ENCODE data around the gene BMERB1. TPM values are rescaled to one million over a fixed set of nuclear protein-coding genes. Genes with fewer than 3 reads are reported as not detected.

BMERB1 gene
- total RNA-seq, 1 donor from 2014 or later, result 45.4 TPM

DNA sequence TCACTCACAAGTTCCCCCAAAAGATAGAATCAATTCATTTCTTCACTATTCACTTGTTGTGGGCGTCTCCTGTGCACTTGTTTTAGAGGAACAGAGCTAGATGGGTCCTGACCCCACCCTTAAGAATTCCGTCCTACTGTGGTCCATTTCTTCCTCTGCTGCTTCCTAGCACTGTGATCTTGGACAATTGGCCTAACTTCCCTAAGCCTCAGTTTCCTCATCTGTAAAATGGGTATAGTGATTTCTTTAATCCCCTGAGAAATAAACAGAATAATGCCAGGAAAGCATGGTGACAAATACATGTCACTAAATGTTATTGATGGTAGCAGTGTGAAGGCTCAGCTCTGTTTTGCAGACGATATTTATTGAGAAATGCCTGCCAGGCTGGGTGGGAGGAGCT is 9.9 kb downstream of the BMERB1 start:
- Histone ChIP-seq H3K27ac (no peak overlapping the region), H3K9me3 (peaks cover 0 to 4% of the 10 kb centered on the region in 2 donors), H3K36me3 (peaks cover 0 to 3% of the 10 kb centered on the region in 2 donors), H3K4me1 (peaks cover 0 to 22% of the 10 kb centered on the region in 2 donors), H3K4me3 (no peak overlapping the region), H3K27me3 (no peaks in the 10 kb centered on the region)
- no peak for DNase-seq (ENCODE audit: low spot score in 2 of 2)
- TF ChIP-seq, protein P1, sequence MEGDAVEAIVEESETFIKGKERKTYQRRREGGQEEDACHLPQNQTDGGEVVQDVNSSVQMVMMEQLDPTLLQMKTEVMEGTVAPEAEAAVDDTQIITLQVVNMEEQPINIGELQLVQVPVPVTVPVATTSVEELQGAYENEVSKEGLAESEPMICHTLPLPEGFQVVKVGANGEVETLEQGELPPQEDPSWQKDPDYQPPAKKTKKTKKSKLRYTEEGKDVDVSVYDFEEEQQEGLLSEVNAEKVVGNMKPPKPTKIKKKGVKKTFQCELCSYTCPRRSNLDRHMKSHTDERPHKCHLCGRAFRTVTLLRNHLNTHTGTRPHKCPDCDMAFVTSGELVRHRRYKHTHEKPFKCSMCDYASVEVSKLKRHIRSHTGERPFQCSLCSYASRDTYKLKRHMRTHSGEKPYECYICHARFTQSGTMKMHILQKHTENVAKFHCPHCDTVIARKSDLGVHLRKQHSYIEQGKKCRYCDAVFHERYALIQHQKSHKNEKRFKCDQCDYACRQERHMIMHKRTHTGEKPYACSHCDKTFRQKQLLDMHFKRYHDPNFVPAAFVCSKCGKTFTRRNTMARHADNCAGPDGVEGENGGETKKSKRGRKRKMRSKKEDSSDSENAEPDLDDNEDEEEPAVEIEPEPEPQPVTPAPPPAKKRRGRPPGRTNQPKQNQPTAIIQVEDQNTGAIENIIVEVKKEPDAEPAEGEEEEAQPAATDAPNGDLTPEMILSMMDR (IDR thresholded peaks at IDR 0.05), result no peak
- intact Hi-C loops (cut with DNase I), result no loop called here

DNA sequence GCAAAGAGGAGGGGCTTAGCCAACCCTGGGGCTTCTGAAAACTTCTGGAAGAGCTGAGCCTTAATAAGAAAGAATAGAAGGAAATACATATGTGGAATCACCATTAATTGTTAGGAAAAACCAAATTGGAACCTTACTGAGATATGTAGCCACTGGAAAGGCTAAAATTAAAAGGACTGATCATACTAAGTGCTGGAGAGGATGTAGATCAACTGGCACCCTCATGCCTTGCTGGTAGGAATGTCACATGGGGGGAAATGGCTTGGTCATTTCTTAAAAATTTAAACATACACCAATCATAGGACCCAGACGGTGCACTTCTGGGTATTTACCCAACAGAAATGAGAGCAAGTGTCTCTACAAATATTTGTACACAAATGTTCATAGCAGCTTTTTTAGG is 11.1 kb downstream of the BMERB1 start:
- intact Hi-C loops (cut with DNase I), result no loop called here
- H3K4me1 ChIP-seq, result peaks cover 0 to 14% of the 10 kb centered on the region in 2 donors
- H3K27me3 ChIP-seq, result no peaks in the 10 kb centered on the region
- H3K36me3 ChIP-seq, result peaks cover 0 to 3% of the 10 kb centered on the region in 2 donors
- TF ChIP-seq, protein P1 (IDR thresholded peaks at IDR 0.05), result no peak
- H3K9me3 ChIP-seq, result peaks cover 0 to 4% of the 10 kb centered on the region in 2 donors
- no peak for DNase-seq (ENCODE audit: low spot score in 2 of 2)
- no peak overlapping the region for H3K27ac ChIP-seq
- no peak overlapping the region for H3K4me3 ChIP-seq

- Histone ChIP-seq H3K36me3 (peaks cover 0 to 3% of the 10 kb centered on the region in 2 donors), H3K9me3 (peaks cover 0 to 4% of the 10 kb centered on the region in 2 donors), H3K4me1 (peaks cover 0 to 7% of the 10 kb centered on the region in 2 donors), H3K4me3 (no peak overlapping the region), H3K27me3 (no peaks in the 10 kb centered on the region), H3K27ac (no peak overlapping the region)
- TF ChIP-seq, protein P1 (IDR thresholded peaks at IDR 0.05), result no peak
- intact Hi-C loops (cut with DNase I), result no loop called here
- no peak for DNase-seq (ENCODE audit: low spot score in 2 of 2)
Observed at GRCh38 chr16:15446901-15447300, 12.5 kb downstream of the BMERB1 start.

- TF ChIP-seq, protein P1 (IDR thresholded peaks at IDR 0.05), result no peak
- no peaks in the 10 kb centered on the region for H3K27me3 ChIP-seq
- no peak for DNase-seq (ENCODE audit: low spot score in 2 of 2)
- peaks cover 0 to 3% of the 10 kb centered on the region in 2 donors for H3K36me3 ChIP-seq
- H3K27ac ChIP-seq, result no peak overlapping the region
- H3K4me3 ChIP-seq, result no peak overlapping the region
- H3K4me1 ChIP-seq, result peaks cover 0 to 4% of the 10 kb centered on the region in 2 donors
- intact Hi-C loops (cut with DNase I), result no loop called here
- H3K9me3 ChIP-seq, result no peaks in the 10 kb centered on the region
Observed at GRCh38 chr16:15450624-15451023, 16.2 kb downstream of the BMERB1 start.

DNA sequence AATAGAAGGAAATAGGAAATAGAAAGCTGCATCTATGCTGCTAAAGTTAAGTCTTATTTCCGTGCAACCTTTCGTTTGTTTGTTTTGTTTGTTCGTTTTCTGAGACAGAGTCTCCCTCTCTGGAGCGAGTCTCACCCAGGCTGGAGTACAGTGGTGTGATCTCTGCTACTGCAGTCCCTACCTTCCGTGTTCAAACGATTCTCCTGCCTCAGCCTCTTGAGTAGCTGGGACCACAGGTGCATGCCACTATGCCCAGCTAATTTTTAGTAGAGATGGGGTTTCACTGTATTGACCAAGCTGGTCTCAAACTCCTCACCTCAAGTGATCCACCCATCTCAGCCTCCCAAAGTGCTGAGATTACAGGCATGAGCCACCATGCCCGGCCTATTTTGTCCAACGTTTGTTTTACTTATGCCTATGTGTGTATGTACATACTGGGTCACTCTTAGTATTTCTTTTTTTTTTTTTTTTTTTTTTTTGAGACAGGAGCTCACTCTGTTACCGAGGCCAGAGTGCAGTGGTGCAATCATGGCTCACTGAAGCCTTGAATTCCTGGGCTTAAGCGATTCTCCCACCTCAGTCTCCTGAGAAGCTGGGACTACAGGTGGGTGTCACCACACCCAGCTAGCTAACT is 16.8 kb downstream of the BMERB1 start:
- peaks cover 0 to 4% of the 10 kb centered on the region in 2 donors for H3K4me1 ChIP-seq
- TF ChIP-seq, protein P1 (IDR thresholded peaks at IDR 0.05), result no peak
- intact Hi-C loops (cut with DNase I), result no loop called here

More for the DNA sequence above, 16.8 kb downstream of the BMERB1 start:
- Histone ChIP-seq H3K36me3 (peaks cover 0 to 3% of the 10 kb centered on the region in 2 donors), H3K27me3 (no peaks in the 10 kb centered on the region), H3K27ac (no peak overlapping the region), H3K4me3 (no peak overlapping the region), H3K9me3 (no peaks in the 10 kb centered on the region)
- DNase-seq (ENCODE audit: low spot score in 2 of 2), result no peak
